ENCODE data around the gene CDHR3.
"Not testable (repeated sequence)": the region's sequence is repeated elsewhere in the genome, so short reads cannot be mapped to it uniquely, and the experiment has no call there.

Gene CDHR3

DNA sequence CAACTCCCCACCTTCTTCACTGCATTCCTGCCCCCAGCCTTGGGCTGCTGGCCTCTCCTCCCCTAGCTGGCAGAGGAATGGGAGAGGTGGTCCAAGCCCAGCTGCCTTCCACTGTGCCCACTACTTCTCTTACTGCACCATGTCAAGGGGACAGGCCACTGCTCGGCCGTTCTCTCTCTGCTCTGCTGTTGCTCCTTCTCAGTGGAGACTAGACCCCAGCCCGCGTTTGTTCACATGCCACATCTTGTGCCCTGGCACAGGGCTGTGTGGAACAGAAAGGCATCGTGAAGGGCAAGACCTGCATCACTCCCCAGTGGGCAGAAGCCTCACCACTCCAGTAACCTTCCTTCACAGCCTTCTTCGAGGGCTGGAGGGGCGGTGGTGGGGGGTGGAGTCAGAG lies 711 bp upstream of the CDHR3 start:
- DNase-seq, result no peak

DNA sequence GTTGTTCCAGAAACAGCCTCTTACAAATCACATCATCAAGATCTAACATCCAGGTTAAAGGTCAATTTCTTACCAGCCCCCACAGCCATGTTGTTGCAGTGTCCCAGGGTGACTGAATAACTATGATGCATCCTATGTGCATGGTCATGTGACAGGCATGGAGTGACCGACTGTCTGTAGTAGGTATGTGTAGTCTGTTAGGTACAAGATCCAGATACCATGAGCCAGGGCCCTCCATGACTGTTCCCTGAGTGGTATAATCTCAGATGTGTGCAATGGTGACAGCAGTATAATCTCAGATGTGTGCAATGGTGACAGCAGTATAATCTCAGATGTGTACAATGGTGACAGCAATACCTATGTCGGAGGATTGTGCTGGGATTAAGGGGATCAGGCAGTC lies 8.8 kb downstream of the CDHR3 start:
- no peak for DNase-seq

DNA sequence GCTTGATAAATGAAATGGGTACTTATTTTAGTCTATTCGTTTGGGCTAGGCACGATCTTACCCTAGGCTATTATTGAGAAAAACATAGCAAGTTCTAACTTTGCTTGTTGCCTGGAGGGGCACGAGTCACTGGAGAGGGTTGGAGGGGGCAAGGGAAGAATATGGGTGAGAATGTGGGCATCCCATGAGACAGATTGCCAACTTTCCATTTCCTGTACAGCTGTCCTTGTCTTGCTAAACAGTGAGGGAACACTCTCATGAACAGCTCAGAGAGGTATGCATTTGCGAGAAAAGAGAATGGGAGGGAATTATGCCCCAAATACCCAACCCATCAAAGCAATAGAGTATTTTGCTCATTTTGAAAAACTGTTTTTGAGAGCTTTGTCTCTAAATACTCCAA lies 9.2 kb downstream of the CDHR3 start:
- no peak for DNase-seq

DNA sequence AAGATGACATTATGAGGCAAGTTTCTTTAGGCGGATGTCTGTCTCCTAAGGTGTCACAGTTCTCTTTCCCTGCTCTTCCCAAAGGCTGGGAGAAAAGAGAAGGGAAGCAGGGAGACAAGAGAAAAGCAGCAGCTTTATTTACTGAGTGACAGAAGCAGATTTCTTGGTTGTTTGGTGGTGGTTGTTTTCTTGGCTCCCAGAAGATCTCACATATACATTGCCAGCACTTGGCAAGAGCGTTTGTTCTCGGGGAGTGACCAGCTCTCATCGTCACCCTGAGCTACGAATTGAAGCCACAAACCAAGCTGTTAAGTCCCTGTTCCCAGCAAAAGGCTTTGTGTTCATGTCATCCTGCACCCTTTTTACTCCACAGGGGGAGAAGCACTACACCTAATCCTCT lies 11.4 kb downstream of the CDHR3 start:
- no peak for DNase-seq

DNA sequence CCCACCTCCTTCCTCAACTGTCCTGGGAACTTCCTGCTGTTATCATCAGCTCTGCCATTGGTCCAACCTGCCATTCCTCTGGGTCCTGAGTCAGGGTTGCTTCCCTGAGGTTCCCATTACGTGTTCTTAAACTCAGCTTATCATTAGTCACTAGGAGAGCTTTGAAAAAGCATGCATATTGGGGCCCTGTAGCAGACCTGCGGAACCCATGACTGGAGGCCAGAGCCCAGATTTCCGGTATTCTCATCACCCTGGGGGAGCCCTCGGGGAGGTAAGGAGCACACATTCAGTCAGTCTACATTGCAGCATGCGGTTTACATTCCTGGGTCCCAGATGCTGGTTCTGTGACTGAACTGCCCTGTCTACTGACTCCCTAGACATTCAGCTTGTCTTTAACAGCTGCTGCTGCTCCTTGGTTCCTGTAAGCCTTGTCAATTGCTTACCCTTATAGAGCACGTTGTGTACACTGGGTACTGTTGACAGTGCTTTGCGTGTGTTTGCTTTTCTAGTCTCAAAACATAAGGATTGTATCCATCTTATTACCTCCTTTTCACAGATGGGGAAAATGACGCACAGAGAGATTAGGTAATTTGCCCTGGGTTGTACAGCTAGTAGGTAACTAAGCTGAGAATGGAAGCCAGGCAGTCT lies 12.8 kb downstream of the CDHR3 start:
- DNase-seq, result no peak

DNA sequence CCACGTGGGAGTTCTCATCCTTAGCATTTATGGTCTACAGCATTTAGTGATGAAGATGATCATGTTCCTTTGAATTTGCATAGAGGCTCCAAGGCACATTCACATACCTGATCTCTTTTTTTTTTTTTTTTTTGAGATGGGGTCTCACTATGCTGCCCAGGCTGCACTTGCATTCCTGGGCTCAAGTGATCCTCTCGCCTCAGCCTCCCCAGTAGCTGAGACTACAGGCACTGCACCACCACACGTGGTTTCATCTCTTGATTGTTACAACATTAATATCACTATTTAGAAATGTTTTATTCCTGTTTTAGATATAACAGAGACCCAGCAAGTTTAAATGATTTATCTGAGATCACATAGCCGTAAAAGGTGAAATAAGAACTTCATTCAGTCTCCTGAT lies 13.8 kb downstream of the CDHR3 start:
- DNase-seq, result no peak

DNA sequence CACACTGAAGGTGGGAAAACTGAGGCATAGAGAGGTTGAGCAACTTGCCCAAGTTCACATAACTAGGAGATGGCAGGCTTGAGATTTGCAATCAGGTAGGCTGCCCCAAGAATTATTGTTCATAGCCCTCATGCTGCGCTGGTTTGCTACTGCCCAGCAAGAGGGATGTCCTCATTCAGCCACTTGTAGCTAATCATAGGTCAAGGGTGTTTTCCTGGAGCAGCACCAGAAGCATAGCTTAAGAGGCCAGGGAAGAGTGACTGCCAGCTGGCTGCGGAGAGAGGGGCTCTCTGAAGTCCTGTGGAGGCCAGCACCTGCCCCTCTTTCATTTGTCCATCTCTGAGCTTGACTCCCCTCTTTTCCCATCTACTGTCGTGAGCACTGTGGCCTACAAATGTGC lies 15.0 kb downstream of the CDHR3 start:
- DNase-seq, result no peak

DNA sequence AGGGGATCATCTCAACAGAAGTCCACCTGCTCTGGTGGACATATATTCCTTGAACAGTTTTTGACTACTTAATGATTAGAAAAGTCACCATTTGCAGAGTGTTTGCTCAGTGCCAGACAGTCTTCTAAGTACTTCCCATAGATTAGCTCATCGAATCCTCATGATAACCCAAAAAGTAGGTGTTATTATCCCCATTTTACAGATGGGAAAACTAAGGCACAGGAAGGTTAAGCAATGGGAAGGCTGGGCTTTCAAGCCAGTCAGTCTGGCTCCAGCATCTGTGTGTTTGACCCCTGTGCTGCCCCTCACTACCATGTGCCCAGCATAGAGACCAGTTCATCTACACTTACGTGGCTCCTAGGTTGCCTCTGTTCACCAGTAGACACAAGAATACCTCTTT lies 15.9 kb downstream of the CDHR3 start:
- no peak for DNase-seq

DNA sequence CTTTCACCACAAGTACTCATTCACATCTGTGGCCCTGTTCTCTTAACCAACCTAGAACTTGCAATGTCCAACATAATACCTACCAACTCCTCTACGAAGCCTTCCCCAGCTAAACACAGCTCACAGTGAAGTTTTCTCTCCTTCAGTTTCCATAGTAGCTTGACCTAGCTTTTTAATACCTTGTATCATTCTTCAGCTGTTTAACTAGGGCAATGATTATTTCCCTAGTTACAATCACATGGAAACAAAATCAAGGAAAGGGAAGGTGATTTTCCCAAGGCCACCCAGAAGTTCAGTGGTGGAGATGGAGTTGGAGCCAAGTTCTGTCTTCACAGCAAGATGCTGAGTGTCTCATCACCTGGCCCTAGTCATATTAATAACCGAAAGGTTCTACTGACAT lies 16.3 kb downstream of the CDHR3 start:
- DNase-seq, result no peak

DNA sequence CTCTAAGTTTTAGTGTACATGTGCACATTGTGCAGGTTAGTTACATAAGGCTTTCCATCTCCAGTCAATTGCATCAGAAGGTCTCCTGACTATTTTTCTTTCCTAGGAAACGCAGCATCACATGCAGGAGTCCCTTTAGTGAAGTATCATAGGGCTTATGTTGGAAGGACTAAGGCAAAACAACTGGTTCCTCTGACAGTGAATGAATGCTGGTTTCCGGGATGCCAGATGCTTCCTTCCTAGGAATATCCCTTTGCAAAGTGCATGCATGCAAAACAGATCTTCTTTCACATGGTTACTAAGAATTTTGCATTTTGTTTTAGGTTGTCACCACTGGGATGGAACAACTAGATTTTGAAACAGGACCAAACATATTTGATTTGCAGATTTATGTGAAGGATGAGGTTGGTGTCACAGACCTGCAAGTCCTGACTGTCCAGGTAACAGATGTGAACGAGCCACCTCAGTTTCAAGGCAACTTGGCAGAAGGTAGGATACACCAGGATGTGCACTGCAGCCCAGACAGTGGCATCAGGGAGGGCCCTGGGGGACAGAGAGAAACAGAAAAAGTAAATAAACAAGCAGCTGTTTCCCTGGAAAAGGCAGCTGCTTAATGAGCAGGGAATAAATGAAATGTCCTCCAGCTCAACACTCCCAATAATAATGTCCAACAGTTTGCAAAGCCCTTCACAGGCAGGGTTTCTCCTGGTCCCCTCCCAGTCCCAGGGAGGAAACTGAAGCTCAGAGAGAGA lies 17.8 kb downstream of the CDHR3 start:
- no peak for DNase-seq

DNA sequence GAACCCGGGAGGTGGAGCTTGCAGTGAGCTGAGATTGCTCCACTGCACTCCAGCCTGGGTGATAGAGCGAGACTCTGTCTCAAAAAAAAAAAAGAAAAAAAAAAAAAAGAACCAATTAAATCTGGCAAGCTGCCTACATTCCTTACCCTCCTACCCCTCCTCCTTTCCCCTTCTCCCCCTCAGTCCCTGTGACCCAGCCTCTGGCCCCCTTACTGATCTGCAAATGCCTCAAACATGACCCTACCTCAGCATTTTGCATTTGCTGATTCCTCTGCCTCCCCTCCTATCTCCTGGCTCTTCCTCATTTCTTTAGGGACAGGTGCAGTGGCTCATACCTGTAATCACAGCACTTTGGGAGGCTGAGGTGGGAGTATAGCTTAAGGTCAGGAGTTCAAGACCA lies 19.3 kb downstream of the CDHR3 start:
- no peak for DNase-seq

DNA sequence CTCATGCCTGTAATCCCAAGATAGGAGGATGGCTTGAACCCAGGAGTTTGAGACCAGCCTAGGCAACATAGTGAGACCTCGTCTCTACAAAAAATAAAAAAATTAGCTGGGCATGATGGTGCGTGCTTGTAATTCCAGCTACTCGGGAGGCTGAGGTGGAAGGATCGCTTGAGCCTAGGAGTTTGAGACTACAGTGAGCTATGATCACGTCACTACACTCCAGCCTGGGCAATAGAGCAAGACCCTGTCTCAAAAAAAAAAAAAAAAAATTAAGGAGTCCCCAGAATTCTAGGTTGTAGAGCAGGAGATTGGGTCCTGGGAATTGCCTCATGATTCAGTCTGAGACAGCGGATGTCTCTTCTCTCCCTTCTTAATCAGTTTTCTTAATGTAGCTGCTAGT lies 21.7 kb downstream of the CDHR3 start:
- DNase-seq, result not testable (repeated sequence)

DNA sequence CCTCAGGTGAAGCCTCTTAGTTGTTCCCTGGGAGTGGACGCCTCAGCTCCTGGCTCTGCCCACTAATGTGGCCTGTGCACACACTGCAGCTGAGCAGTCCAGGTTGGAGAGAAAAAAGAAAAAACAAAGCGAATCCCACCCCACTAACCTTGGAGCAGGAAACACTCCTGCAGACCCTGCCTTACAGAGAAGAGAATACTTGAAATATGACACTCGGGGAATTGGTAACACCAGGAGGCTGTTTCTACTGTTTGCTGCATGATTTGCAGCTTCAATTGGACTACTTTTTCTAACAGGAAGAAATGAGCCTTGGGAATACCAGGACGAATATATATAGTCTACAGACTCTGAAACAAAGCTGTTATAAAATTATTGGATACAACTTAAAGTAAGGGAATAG lies 22.2 kb downstream of the CDHR3 start:
- DNase-seq, result no peak

DNA sequence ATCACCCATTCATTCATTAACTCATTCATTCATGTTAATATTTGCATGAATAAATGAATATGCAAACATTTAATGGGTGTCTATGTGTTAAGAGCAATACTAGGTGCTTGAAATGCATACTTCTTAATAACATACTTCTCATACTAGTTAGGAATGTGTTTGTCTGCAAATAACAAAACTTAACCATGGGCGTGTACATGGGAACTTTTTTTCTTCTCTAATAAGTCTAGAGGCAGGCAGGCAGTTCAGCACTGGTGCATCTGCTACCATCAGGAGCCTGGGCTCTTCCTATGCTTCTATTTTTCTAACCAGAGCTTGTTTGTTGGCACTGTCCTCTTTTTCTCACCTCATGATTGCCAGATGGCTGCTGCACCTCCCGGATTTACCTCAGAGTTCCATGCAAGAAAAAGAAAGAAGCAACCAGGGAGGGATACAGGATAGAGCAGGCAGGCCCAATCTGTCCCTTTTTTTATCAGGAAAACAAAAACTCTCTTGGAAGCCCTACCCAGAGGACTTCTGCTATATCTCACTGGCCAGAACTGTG lies 22.7 kb downstream of the CDHR3 start:
- DNase-seq, result no peak

DNA sequence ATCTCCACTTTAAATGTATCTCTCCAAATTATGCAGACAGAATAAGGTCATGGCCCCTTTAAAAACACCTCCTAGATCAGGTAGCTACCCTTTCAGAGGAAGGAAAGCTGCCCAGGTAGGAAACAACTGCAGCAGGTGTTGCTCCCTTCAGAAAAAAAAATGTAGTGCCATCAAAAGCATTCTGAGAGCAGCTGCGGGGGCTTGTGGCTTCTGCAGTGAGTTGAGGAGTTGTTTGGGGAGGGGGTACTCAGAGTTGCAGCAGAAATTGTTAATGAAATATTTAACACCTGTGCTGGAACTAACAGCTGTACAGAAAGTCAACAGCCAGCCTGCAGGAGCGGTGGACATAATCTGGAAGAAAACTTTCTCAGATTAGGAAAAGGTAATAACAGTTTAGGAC lies 24.0 kb downstream of the CDHR3 start:
- no peak for DNase-seq

DNA sequence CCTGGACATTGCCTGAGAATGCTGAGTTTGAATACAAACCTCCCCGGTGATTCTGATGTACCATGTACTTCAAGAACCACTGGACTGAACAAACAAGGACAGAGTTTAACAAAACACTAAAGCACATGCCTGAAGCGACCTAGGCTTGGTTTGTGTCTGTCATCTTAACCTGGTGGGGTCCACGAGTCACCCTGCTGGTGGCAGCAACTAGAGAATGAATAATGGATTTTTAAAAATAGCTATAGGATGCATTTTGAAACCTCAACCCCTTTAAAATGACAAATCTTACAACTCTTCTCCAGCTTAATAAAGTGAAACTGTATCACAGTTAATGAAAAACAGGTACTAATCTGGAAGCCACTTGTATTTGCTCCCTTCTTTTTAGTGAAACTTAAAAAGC lies 25.2 kb downstream of the CDHR3 start:
- no peak for DNase-seq

DNA sequence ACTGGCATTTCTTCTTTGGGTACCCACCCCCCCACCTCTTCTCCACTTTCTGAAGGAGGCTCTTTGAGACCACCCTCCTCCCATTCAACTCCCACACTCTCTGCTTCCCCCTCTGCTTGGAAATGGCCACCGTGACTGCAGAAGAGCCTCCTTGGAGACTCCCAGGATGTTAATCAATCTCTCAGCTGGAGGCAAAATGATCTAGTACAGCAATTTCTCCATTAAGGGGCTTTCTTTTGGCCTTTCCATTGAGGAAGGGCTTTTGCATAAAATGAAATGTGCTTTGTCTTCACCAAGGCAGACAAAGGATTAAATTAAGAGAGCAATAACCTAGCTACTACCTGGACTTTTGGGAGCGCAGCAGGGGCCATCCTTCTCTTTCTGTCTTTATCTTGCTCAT lies 26.1 kb downstream of the CDHR3 start:
- DNase-seq, result no peak

DNA sequence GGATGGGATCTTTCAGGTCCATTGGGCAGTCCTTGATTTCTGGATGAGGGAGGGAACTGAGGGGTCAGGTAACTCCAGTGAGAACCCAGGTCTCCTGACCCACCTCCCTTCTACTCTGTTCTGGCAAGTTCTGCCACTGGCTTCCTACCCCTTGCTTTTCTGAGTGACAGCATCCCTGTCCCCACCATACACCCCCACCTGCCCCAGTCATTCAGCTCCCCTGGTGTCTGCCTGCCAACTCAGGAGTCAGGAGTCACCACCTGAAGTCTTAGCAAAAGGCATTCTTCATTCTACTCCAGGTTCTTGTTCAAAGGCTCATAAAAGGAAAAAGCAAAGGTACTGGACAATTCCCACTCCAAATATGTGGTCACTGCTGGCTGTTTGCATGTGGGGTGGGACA lies 26.6 kb downstream of the CDHR3 start:
- no peak for DNase-seq

DNA sequence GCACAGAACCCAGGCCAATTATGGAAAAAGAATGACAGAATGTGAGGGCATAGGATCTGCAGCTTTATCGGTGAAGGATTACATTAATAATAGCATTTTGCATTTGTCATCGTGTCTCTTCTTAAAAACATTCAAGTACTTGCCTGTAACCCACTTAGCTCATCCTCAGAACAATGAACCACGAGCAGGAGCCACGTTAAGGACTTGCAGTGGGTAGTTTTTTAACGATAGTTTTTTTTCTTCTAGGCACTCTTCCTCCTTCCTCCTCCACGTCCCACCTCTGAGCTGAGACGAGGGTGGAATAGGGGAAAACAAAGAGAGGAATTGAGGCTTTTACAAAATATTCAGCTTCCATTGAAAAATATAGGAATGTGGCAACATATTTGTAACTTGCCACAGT lies 27.1 kb downstream of the CDHR3 start:
- DNase-seq, result no peak

DNA sequence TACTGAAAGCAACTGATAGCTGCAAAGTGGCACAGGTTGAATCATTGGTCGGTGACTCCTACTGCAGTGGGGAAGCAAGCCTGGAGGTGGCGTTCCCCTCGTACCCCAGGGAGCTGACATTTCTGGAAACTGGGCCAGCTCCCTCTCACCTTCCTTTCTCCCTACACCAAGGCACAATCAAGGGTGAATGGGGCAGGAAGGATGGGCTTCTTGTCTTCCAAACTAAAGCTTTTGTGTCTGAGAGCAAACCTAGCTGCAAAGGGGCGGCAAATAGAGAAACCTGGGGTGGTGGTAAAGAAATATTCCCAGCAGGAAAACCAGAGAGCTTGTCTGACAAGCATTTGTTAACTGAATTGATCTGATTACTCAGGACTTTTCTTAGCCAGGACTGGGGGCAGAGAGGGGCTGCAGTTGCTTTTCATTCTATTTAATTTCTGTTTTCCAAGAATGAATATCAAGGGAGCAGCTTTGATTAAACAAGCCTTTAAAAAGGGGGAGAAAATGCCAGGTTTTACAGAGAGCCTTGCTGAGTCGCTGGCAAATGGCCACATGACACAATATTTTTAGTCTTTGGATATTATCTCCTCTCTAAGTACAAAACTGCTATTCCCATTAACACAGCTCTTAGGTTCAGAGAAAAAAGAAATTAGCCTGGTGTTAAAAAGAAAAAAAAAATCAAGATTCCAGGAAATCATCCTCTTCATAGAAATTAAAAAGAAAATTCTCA lies 27.8 kb downstream of the CDHR3 start:
- DNase-seq, result no peak

DNA sequence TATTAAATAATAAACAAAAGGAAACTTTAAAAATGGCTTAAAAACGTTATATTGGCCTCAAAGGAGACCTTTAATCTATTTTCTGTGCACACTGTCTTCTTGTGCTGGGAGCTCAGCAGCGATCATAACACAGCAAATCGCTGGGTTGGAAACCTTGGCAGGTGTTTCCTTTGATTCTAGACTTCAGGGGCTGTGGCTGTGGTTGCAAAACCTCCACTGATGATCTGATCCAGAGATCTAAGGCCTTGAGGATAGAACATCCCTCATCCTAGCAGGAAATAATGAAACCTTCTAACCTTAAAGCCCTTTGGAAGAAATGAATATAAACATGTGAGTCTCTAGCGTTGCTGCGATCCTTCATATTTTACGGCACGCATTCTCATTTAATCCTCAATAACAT lies 29.8 kb downstream of the CDHR3 start:
- DNase-seq, result no peak

DNA sequence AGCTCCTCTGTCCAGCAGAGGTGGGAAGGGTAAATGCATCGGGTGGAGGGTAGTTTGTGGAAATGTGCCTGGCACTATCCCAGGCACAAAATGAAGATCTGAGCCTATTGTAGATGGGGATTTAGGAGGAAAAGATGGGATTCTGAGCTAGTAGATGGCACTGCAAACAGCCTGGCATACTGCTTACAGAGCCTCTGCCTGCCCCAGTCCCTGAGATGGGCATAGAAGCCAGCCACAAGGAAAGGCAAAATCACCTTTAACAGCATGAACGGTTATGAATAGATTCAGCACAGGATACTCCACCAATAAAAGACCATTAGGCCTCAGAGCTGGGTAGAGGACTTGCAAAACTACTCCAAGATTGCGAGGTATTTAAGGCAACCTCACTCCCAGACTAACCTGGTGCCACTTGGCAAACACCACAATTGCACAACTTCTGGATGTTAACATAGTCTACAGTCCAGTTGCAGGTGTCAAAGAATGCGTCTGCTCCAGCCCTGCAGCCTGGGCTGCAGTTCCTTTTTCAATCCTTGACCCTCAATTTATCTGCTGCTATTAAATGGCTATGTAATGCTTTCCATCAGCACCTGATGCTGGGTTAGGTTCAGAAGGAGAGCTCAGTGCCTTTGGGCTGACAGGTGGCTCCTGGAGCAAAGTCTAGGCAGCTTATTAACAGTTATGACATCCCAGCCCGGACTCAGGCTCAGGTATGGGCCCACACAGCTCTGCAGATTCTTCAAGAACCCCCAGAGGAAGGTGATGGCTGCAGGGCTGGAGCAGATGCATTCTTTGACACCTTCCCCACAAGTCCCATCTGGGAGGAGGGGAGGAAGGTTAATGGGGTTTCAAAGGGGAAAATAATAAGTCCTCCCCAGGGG lies 34.0 kb downstream of the CDHR3 start:
- no peak for DNase-seq

DNA sequence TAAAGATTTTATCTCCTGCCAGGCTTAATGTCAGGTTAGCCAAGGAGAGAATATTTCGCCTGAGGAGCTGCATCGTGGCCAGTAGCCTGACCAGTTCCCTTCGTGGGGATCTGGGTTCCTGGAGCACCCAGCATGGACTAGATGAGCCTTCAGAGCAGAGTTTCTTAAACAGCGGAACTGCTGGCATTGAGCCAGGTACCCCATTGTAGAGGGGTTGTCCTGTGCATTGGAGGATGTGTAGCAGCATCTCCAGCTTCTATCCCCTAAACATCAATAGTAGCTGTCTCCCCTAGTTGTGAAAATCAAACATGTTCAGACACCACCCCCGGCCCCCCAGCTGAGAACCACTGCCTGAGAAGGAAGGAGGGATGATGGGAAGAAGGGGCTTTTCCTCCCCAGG lies 36.2 kb downstream of the CDHR3 start:
- DNase-seq, result no peak
